Gastrocnemius medialis (tissue), 4 donors: ENCODE results near the gene ABCG4.

Experiments used
- CTCF ChIP-seq, 5 experiments: fragments of 450-650 bp in 3 of 5; fragments of 200-600 bp in 2 of 5; sonication (generic) in 2 of 5; IDR thresholded peaks in 4 of 5; conservative IDR thresholded peaks in 1 of 5; 1 replicate in 4 of 5; 2 replicates in 1 of 5; pipeline ENCODE4 v1.5.1; 2016 to 2019; ENCODE audit warnings: antibody characterized with exemption in 5 of 5, mild to moderate bottlenecking in 3 of 5, moderate library complexity in 3 of 5
- POLR2A ChIP-seq, 2 donors: fragments of 450-650 bp; IDR thresholded peaks; one replicate each; pipeline ENCODE4 v1.6.1; 2017; ENCODE audit warnings: antibody characterized with exemption in 2 of 2, mild to moderate bottlenecking in 2 of 2, moderate library complexity in 2 of 2

GRCh38 chr11:119152043-119152442, 3.2 kb downstream of the ABCG4 start:
- TF ChIP-seq CTCF (IDR thresholded peaks at IDR 0.05 in 4 of 5, conservative IDR thresholded peaks at IDR 0.05 in 1 of 5) (no peak), POLR2A (IDR thresholded peaks at IDR 0.05) (no peak)
